Right lobe of liver (tissue), 6 donors: ENCODE data around the gene ZSWIM5. TPM values are rescaled to one million over a fixed set of nuclear protein-coding genes. Genes with fewer than 3 reads are reported as not detected.
"Not testable (repeated sequence)": the region's sequence is repeated elsewhere in the genome, so short reads cannot be mapped to it uniquely, and the experiment has no call there.

Source experiments
- ATAC-seq, 4 donors: fragments of 200-7000 bp; cut with Tn5 transposase; one replicate each; pipeline ENCODE4 v1.9.1; 2020; ENCODE audit warnings: mild to moderate bottlenecking in 4 of 4, moderate library complexity in 4 of 4
- DNase-seq, 3 donors: peaks; one replicate each; pipeline ENCODE4 v3.0.0-alpha.2; 2020
- H3K27ac ChIP-seq, 3 donors: fragments of 200-600 bp; one replicate each; pipeline ENCODE4 v1.8.0; 2022
- H3K27me3 ChIP-seq, 2 donors: fragments of 200-600 bp; one replicate each; pipeline ENCODE4 v1.8.0; 2022
- H3K36me3 ChIP-seq, 4 donors: fragments of 200-600 bp; sonication (generic) in 1 of 4; one replicate each; pipeline versions ENCODE4 v1.5.1 to v1.8.0; 2017 to 2022; ENCODE audit warnings: control low read depth in 1 of 4
- H3K4me1 ChIP-seq, 4 donors: fragments of 200-600 bp; sonication (generic) in 1 of 4; one replicate each; pipeline versions ENCODE4 v1.5.1 to v1.8.0; 2017 to 2022; ENCODE audit warnings: control low read depth in 1 of 4
- H3K4me3 ChIP-seq, 3 donors: fragments of 200-600 bp; one replicate each; pipeline ENCODE4 v1.8.0; 2022
- H3K9me3 ChIP-seq, 4 donors: fragments of 200-600 bp; sonication (generic) in 1 of 4; one replicate each; pipeline versions ENCODE4 v1.5.1 to v1.8.0; 2017 to 2022; ENCODE audit warnings: control low read depth in 1 of 4
- CTCF ChIP-seq, 4 donors: fragments of 200-600 bp in 3 of 4; fragments of 450-650 bp in 1 of 4; IDR thresholded peaks; one replicate each; pipeline versions ENCODE4 v1.5.1 to v1.8.0; 2016 to 2022; ENCODE audit warnings: antibody characterized with exemption in 4 of 4, mild to moderate bottlenecking in 2 of 4
- POLR2A ChIP-seq: fragments of 450-650 bp; IDR thresholded peaks from one replicate; pipeline ENCODE4 v1.6.1; 2017; ENCODE audit warnings: antibody characterized with exemption, mild to moderate bottlenecking
- WGBS: methylation state at CpG from one replicate; pipeline ENCODE4 v1.1.6; 2018; ENCODE audit warnings: low coverage, low lambda C conversion rate; ENCODE audit not compliant: insufficient coverage; ENCODE audit errors: missing lambda C conversion rate; 5-methylcytosine and 5-hydroxymethylcytosine counted together
- intact Hi-C, 2 donors: fragments of 100-400 bp; cut with DNase I; formaldehyde crosslinking; loops; one replicate each; pipeline versions ENCODE4 v1.11.2 to v1.14.1; 2022
- total RNA-seq, 6 experiments: library from RNA; depleted of rRNA in 2 of 6; stranded (reverse); fragments of >200 nt in 2 of 6; fragmentation: NEBNext Ultra II Directional in 3 of 6; extraction: Animal tissue kit (Norgen Biotek cat#: 25700) in 3 of 6; gene quantifications; one replicate each; pipeline versions ENCODE4 v1.1.0 to v1.2.4, GENCODE V29; 2016 to 2023
- donor health status: DM: no; HTN: yes; CAD: no.
- donor health status: DM: no; HTN: no; CAD: no.
- donor health status: DM: no; HTN: no; CAD: no.
- donor health status: DM: no; HTN: yes; CAD: no.
- donor health status: DM: no; HTN: yes; CAD: no.

Gene ZSWIM5
- total RNA-seq, 6 experiments from 2014 or later, result 0.18 to 0.46 (median 0.31) TPM

- H3K9me3 ChIP-seq, result no peaks in the 10 kb centered on the region
- no peak for TF ChIP-seq POLR2A
- no peak for TF ChIP-seq CTCF (IDR thresholded peaks at IDR 0.05)
- WGBS, result 95% methylated on average over 3 of the region's 3 CpGs
- no peak overlapping the region for H3K27ac ChIP-seq
- DNase-seq (no peak), ATAC-seq (no peak)
- H3K4me1 ChIP-seq, result no peaks in the 10 kb centered on the region
- no peaks in the 10 kb centered on the region for H3K36me3 ChIP-seq
- no peak overlapping the region for H3K4me3 ChIP-seq
- no peaks in the 10 kb centered on the region for H3K27me3 ChIP-seq
- intact Hi-C loops, result no loop called here
Measured at GRCh38 chr1:45107782-45108181, 98.6 kb downstream of the ZSWIM5 start.

- H3K4me1 ChIP-seq, ATAC-seq, H3K27me3 ChIP-seq, H3K27ac ChIP-seq, H3K4me3 ChIP-seq, intact Hi-C loops, H3K9me3 ChIP-seq, H3K36me3 ChIP-seq, DNase-seq: not testable (repeated sequence)
- 54% methylated on average over 5 of the region's 6 CpGs for WGBS
Measured at GRCh38 chr1:45106864-45107263, 99.5 kb downstream of the ZSWIM5 start.

- DNase-seq, ATAC-seq, H3K27ac ChIP-seq, H3K9me3 ChIP-seq, H3K4me1 ChIP-seq, intact Hi-C loops, H3K4me3 ChIP-seq, H3K27me3 ChIP-seq, H3K36me3 ChIP-seq: not testable (repeated sequence)
- 100% methylated on average over 3 of the region's 31 CpGs for WGBS
Measured at GRCh38 chr1:45106156-45106545, 100.3 kb downstream of the ZSWIM5 start.

- 85% methylated on average over 4 of the region's 43 CpGs for WGBS
- intact Hi-C loops, H3K36me3 ChIP-seq, H3K27me3 ChIP-seq, H3K9me3 ChIP-seq, DNase-seq, H3K4me3 ChIP-seq, H3K27ac ChIP-seq, H3K4me1 ChIP-seq, ATAC-seq: not testable (repeated sequence)
Measured at GRCh38 chr1:45105486-45106155, 100.8 kb downstream of the ZSWIM5 start.

- H3K4me3 ChIP-seq, result no peak overlapping the region
- ATAC-seq (no peak), DNase-seq (no peak)
- TF ChIP-seq CTCF (IDR thresholded peaks at IDR 0.05) (no peak), POLR2A (no peak)
- H3K27ac ChIP-seq, result no peak overlapping the region
- no peaks in the 10 kb centered on the region for H3K27me3 ChIP-seq
- H3K36me3 ChIP-seq, result no peaks in the 10 kb centered on the region
- intact Hi-C loops, result no loop called here
- no peaks in the 10 kb centered on the region for H3K9me3 ChIP-seq
- no peaks in the 10 kb centered on the region for H3K4me1 ChIP-seq
Measured at GRCh38 chr1:45103534-45103933, 102.9 kb downstream of the ZSWIM5 start.

- H3K36me3 ChIP-seq, result no peaks in the 10 kb centered on the region
- H3K4me1 ChIP-seq, result no peaks in the 10 kb centered on the region
- H3K27ac ChIP-seq, result no peak overlapping the region
- ATAC-seq (no peak), DNase-seq (no peak)
- no peaks in the 10 kb centered on the region for H3K9me3 ChIP-seq
- intact Hi-C loops, result no loop called here
- no peaks in the 10 kb centered on the region for H3K27me3 ChIP-seq
- TF ChIP-seq POLR2A (no peak), CTCF (IDR thresholded peaks at IDR 0.05) (no peak)
- H3K4me3 ChIP-seq, result no peak overlapping the region
Measured at GRCh38 chr1:45101947-45102346, 104.5 kb downstream of the ZSWIM5 start.

- intact Hi-C loops, H3K4me3 ChIP-seq, H3K27me3 ChIP-seq, H3K4me1 ChIP-seq, H3K36me3 ChIP-seq, ATAC-seq, DNase-seq, H3K27ac ChIP-seq, H3K9me3 ChIP-seq: not testable (repeated sequence)
- 83% methylated on average over 4 of the region's 5 CpGs for WGBS
Measured at GRCh38 chr1:45101528-45101927, 104.9 kb downstream of the ZSWIM5 start.
